GM23248 (cell line): ENCODE measurements around the gene KIF17. TPM values are rescaled to one million over a fixed set of nuclear protein-coding genes. Genes with fewer than 3 reads are reported as not detected.

ENCODE experiments used
- DNase-seq: peaks from one replicate; pipeline ENCODE4 v3.0.0-alpha.2; 2015
- H2AFZ ChIP-seq: fragments of 200-600 bp; sonication (generic); 2 replicates; pipeline ENCODE4 v1.6.1; 2016; ENCODE audit warnings: antibody characterized with exemption
- H3F3A ChIP-seq: fragments of 200-600 bp; sonication (generic); 2 replicates; pipeline ENCODE4 v1.6.1; 2016; ENCODE audit warnings: mild to moderate bottlenecking, antibody characterized with exemption, mixed run types; ENCODE audit not compliant: insufficient read depth
- H3K27ac ChIP-seq: fragments of 200-600 bp; sonication (generic); 2 replicates; pipeline ENCODE4 v1.5.1; 2016; ENCODE audit warnings: mild to moderate bottlenecking
- H3K27me3 ChIP-seq: fragments of 200-600 bp; sonication (generic); replicated peaks from 2 replicates; pipeline ENCODE4 v1.6.1; 2016; ENCODE audit warnings: mild to moderate bottlenecking; ENCODE audit not compliant: insufficient read depth
- H3K36me3 ChIP-seq: fragments of 200-600 bp; sonication (generic); 2 replicates; pipeline ENCODE4 v1.6.1; 2016; ENCODE audit warnings: low read depth, mild to moderate bottlenecking
- H3K4me1 ChIP-seq: fragments of 200-600 bp; sonication (generic); 2 replicates; pipeline ENCODE4 v1.6.1; 2016; ENCODE audit warnings: mild to moderate bottlenecking; ENCODE audit not compliant: insufficient read depth
- H3K4me2 ChIP-seq: fragments of 200-600 bp; sonication (generic); one replicate; pipeline ENCODE4 v1.6.1; 2016; ENCODE audit warnings: mild to moderate bottlenecking; ENCODE audit not compliant: unreplicated experiment
- H3K4me3 ChIP-seq: fragments of 200-600 bp; sonication (generic); 2 replicates; pipeline ENCODE4 v1.5.1; 2016; ENCODE audit warnings: mild to moderate bottlenecking
- H3K79me2 ChIP-seq: fragments of 200-600 bp; sonication (generic); 2 replicates; pipeline ENCODE4 v1.6.1; 2016; ENCODE audit warnings: mild to moderate bottlenecking; ENCODE audit not compliant: insufficient read depth
- H3K9ac ChIP-seq: fragments of 200-600 bp; sonication (generic); 2 replicates; pipeline ENCODE4 v1.6.1; 2016; ENCODE audit warnings: mild to moderate bottlenecking
- H3K9me2 ChIP-seq: fragments of 200-600 bp; sonication (generic); 2 replicates; pipeline ENCODE4 v1.6.1; 2016; ENCODE audit warnings: mixed run types, mild to moderate bottlenecking, moderate library complexity; ENCODE audit not compliant: insufficient read depth
- H3K9me3 ChIP-seq: fragments of 200-600 bp; sonication (generic); one replicate; pipeline ENCODE4 v1.6.1; 2017; ENCODE audit warnings: low read depth
- H4K20me1 ChIP-seq: fragments of 200-600 bp; sonication (generic); 2 replicates; pipeline ENCODE4 v1.6.0; 2016; ENCODE audit not compliant: insufficient read depth
- EZH2 ChIP-seq: fragments of 200-600 bp; sonication (generic); IDR thresholded peaks from 2 replicates; pipeline ENCODE4 v1.6.1; 2018; ENCODE audit warnings: antibody characterized with exemption, mild to moderate bottlenecking; ENCODE audit not compliant: insufficient read depth, poor library complexity, severe bottlenecking
- EZH2phosphoT487 ChIP-seq: fragments of 200-600 bp; sonication (generic); IDR thresholded peaks from 2 replicates; pipeline ENCODE4 v1.6.1; 2018; ENCODE audit warnings: antibody characterized with exemption, moderate library complexity, mild to moderate bottlenecking, low read depth; ENCODE audit not compliant: insufficient read depth
- WGBS, 2 experiments: methylation state at CpG; one replicate each; pipeline ENCODE4 v1.1.6; 2015 to 2017; ENCODE audit warnings: low lambda C conversion rate in 2 of 2, low coverage in 1 of 2; ENCODE audit errors: missing lambda C conversion rate in 2 of 2; 5-methylcytosine and 5-hydroxymethylcytosine counted together
- in situ Hi-C: fragments of 300-500 bp; cut with MboI; formaldehyde crosslinking; loops from 2 replicates; pipeline ENCODE4 v1.15.0; 2020
- polyA plus RNA-seq: library from polyadenylated mRNA; unstranded; fragments of >200 nt; fragmentation: Nextera tagmentation; extraction: Ambion mirVana; gene quantifications from 2 replicates; pipeline ENCODE4 v1.2.1, GENCODE V29; 2016
- total RNA-seq: library from RNA; depleted of rRNA; stranded (reverse); fragments of >200 nt; shearing (Covaris generic); gene quantifications from 2 replicates; pipeline ENCODE4 v1.2.3, GENCODE V29; 2014

KIF17 gene
- total and polyA plus RNA-seq, 2 experiments from 2014 or later: 0.11 to 0.31 TPM

- Histone ChIP-seq H3K27ac (no peak overlapping the region), H3K4me3 (no peak overlapping the region), H3K79me2 (no peaks in the 10 kb centered on the region), H3K9me2 (no peaks in the 10 kb centered on the region), H2AFZ (no peak overlapping the region), H3K9me3 (no peaks in the 10 kb centered on the region), H4K20me1 (no peaks in the 10 kb centered on the region), H3K4me1 (no peaks in the 10 kb centered on the region), H3K36me3 (no peaks in the 10 kb centered on the region), H3K9ac (no peak overlapping the region), H3K27me3 (no peaks in the 10 kb centered on the region), H3F3A (no peaks in the 10 kb centered on the region), H3K4me2 (no peak overlapping the region)
- TF ChIP-seq EZH2phosphoT487 (no peak), EZH2 (no peak)
- no peak for DNase-seq
- 57 to 63% methylated on average over 29 of the region's 29 CpGs for WGBS, 2 experiments
- in situ Hi-C loops: no loop called here
Observed at GRCh38 chr1:20711285-20712214, 6.3 kb downstream of the KIF17 start.

DNA sequence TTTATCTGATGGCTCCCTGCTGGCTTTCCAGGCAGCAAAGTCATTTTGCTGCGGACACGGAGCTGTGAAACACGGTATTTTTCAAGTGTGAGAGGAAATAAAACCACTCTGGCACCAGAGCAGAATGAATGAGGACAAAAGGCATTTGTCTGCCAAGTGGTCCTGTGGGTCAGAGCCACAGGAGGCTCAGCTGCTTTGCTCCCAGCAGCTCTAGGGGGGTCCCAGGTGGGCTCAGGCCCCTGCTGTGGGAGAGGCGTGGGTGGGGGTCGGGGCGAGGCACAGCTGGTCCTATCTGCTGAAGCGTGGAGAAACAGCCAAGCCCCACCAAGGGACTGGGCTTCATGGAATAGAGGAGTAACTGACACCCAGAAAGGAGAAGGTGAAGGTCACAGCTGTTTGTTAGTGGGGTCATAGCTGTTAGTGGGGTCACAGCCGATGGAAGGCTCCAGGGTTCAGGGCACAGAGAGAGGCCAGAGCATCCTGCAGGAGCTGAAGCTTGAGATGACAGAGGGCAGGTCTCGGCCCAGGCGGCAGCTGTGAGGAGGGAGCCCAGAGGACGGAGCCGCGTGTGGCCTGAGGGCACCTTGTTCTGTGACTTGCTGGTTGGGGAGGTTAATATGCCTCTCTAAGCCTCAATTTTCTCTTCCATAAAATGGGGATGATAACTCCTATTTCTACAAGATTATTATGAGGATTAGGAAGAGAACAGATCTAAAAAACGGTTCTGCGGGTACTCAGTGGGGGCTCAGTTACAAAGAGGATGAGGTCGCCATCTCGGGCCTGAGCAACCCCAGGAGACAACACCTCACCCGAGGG, 7.1 kb downstream of the KIF17 start:
- Histone ChIP-seq H3K79me2 (no peaks in the 10 kb centered on the region), H3K9me2 (no peaks in the 10 kb centered on the region), H3K4me3 (no peak overlapping the region), H3F3A (no peaks in the 10 kb centered on the region), H3K36me3 (no peaks in the 10 kb centered on the region), H2AFZ (no peak overlapping the region), H3K27ac (no peak overlapping the region), H3K9ac (no peak overlapping the region), H4K20me1 (no peaks in the 10 kb centered on the region), H3K27me3 (no peaks in the 10 kb centered on the region), H3K9me3 (no peaks in the 10 kb centered on the region), H3K4me1 (no peaks in the 10 kb centered on the region), H3K4me2 (no peak overlapping the region)
- WGBS, 2 experiments: 59 to 66% methylated on average over 17 to 18 of the region's 18 CpGs
- no peak for DNase-seq
- in situ Hi-C loops: no loop called here
- no peak for TF ChIP-seq EZH2phosphoT487
- no peak for TF ChIP-seq EZH2

DNA sequence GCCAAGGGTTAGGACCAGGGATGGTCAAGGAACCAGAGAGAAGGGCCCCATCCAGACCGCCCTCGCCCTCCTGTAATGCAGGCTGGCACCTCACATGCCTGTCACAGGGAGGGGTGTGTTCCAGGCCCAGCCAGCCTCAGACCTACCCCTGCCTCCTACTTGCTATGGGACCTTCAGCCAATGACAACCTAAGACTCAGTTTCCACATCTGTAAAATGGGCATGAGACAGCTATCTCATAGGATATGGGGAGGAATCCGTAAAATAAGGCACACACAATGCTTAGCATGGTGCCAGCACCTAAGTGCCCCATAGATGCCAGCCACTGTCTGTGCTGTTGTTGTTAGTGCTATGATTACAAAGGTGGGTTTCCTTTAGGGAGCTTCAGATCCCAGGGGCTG, 7.9 kb downstream of the KIF17 start:
- 73 to 84% methylated on average over 3 of the region's 3 CpGs for WGBS, 2 experiments
- no peak for DNase-seq

DNA sequence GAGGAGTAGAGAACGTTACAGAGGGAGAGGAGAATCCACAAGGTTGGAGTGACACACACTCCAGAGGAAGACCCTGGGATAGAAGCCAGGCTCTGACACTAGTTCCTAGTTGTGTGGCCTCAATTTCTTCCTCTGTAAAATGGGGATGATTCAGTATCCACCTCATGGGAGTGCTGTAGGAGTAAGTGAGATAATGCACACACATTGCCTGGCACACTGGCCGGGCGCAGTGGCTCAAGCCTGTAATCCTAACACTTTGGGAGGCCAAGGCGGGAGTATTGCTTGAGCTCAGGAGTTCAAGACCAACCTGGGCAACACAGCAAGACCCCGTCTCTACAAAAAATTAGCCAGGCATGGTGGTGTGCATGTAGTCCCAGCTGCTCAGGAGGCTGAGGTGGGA, 8.9 kb downstream of the KIF17 start:
- no peak overlapping the region for H3K9ac ChIP-seq
- no peak overlapping the region for H2AFZ ChIP-seq
- H3K4me1 ChIP-seq: no peaks in the 10 kb centered on the region
- H3K79me2 ChIP-seq: no peaks in the 10 kb centered on the region
- DNase-seq: no peak
- no peaks in the 10 kb centered on the region for H3K9me2 ChIP-seq
- H3K27me3 ChIP-seq: no peaks in the 10 kb centered on the region
- H3K4me3 ChIP-seq: no peak overlapping the region
- H3K27ac ChIP-seq: no peak overlapping the region
- no peaks in the 10 kb centered on the region for H3K9me3 ChIP-seq
- H4K20me1 ChIP-seq: no peaks in the 10 kb centered on the region
- TF ChIP-seq EZH2phosphoT487 (no peak), EZH2 (no peak)
- no peaks in the 10 kb centered on the region for H3F3A ChIP-seq
- no peaks in the 10 kb centered on the region for H3K36me3 ChIP-seq
- in situ Hi-C loops: no loop called here
- H3K4me2 ChIP-seq: no peak overlapping the region
- 72 to 76% methylated on average over 5 of the region's 5 CpGs for WGBS, 2 experiments

More for the DNA sequence above, 7.9 kb downstream of the KIF17 start:
- H3K79me2 ChIP-seq: no peaks in the 10 kb centered on the region
- H3K9me3 ChIP-seq: no peaks in the 10 kb centered on the region
- H3K9ac ChIP-seq: no peak overlapping the region
- H3F3A ChIP-seq: no peaks in the 10 kb centered on the region
- H3K4me2 ChIP-seq: no peak overlapping the region
- H3K27ac ChIP-seq: no peak overlapping the region
- H3K9me2 ChIP-seq: no peaks in the 10 kb centered on the region
- H3K4me3 ChIP-seq: no peak overlapping the region
- TF ChIP-seq EZH2: no peak
- TF ChIP-seq EZH2phosphoT487: no peak
- H2AFZ ChIP-seq: no peak overlapping the region
- no peaks in the 10 kb centered on the region for H3K27me3 ChIP-seq
- H3K4me1 ChIP-seq: no peaks in the 10 kb centered on the region
- H4K20me1 ChIP-seq: no peaks in the 10 kb centered on the region
- in situ Hi-C loops: no loop called here
- no peaks in the 10 kb centered on the region for H3K36me3 ChIP-seq
